H1 (cell line): ENCODE measurements around the gene NOXRED1. TPM values are rescaled to one million over a fixed set of nuclear protein-coding genes. Genes with fewer than 3 reads are reported as not detected.

Experiments
- BACH1 ChIP-seq: IDR thresholded peaks from 2 replicates; pipeline ENCODE4 v1.6.1; 2012; ENCODE audit warnings: low read length, improper control_type of control experiment
- CHD1 ChIP-seq: IDR thresholded peaks from 2 replicates; pipeline ENCODE4 v1.6.1; 2012; ENCODE audit warnings: low read depth, low read length, improper control_type of control experiment
- KDM4A ChIP-seq: IDR thresholded peaks from one replicate; pipeline ENCODE4 v1.7.1; 2012; ENCODE audit warnings: low read depth, mild to moderate bottlenecking, moderate library complexity, low read length, inconsistent platforms; ENCODE audit not compliant: severe bottlenecking
- POLR2A ChIP-seq, 2 experiments: IDR thresholded peaks; 1 replicate in 1 of 2; 2 replicates in 1 of 2; pipeline ENCODE4 v1.6.1; 2011; ENCODE audit warnings: low read depth in 2 of 2, low read length in 2 of 2, mild to moderate bottlenecking in 2 of 2; ENCODE audit errors: control extremely low read depth in 1 of 2
- RXRA ChIP-seq: IDR thresholded peaks from 2 replicates; pipeline ENCODE4 v1.6.1; 2011; ENCODE audit warnings: low read depth, mild to moderate bottlenecking, low read length, moderate library complexity; ENCODE audit not compliant: insufficient read depth
- TBP ChIP-seq: IDR thresholded peaks from 2 replicates; pipeline ENCODE4 v1.6.1; 2011; ENCODE audit warnings: low read depth, low read length, improper control_type of control experiment
- USF2 ChIP-seq: IDR thresholded peaks from 2 replicates; pipeline ENCODE4 v1.6.1; 2011; ENCODE audit warnings: low read length, improper control_type of control experiment
- polyA plus RNA-seq, 7 experiments: library from polyadenylated mRNA; depleted of rRNA in 3 of 7; stranded (reverse) in 5 of 7; unstranded in 2 of 7; fragments of >200 nt in 5 of 7; fragments of 200-250 nt in 2 of 7; gene quantifications; 1 replicate in 5 of 7; 2 replicates in 1 of 7; 4 replicates in 1 of 7; pipeline versions ENCODE4 v1.2.1 to v1.2.3, GENCODE V29; 2011 to 2013; ENCODE audit warnings: missing spikeins in 2 of 7, mixed read lengths in 2 of 7
- total RNA-seq: library from RNA; stranded (reverse); fragmentation: NEBNext Ultra II Directional; extraction: Animal tissue kit (Norgen Biotek cat#: 25700); gene quantifications from 2 replicates; pipeline ENCODE4 v1.2.1, GENCODE V29; 2021
- TF ChIP-seq, protein P1 (sequence below): fragments of 300-600 bp; sonication (generic); IDR thresholded peaks from 2 replicates; pipeline ENCODE4 v1.7.1; 2012; ENCODE audit warnings: low read length, moderate library complexity, mild to moderate bottlenecking, inconsistent platforms; ENCODE audit not compliant: insufficient replicate concordance

Gene NOXRED1
- total and polyA plus RNA-seq, 2 of the 8 experiments (the other 6 are each of a cell fraction or from before 2014, with no cell fraction given): 0.23 to 0.48 TPM

DNA sequence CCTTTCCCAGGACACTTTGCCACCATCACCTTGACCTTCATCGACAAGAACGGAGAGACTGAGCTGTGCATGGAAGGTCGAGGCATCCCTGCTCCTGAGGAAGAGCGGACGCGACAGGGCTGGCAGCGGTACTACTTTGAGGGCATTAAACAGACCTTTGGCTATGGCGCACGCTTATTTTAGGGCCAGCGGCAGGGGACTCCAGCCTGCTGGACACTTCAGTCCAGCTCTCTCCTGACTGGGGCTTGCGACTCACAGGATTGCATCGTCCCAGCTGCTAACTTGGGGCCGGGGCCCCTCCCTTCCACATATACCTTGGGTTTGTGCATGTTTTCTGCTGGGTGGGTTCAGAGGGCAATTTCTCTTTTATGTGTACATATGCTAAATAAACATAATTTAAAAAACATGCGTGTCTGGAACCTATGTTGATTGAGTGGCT is 45.8 kb upstream of the NOXRED1 start (continued):
- TF ChIP-seq, protein P1, sequence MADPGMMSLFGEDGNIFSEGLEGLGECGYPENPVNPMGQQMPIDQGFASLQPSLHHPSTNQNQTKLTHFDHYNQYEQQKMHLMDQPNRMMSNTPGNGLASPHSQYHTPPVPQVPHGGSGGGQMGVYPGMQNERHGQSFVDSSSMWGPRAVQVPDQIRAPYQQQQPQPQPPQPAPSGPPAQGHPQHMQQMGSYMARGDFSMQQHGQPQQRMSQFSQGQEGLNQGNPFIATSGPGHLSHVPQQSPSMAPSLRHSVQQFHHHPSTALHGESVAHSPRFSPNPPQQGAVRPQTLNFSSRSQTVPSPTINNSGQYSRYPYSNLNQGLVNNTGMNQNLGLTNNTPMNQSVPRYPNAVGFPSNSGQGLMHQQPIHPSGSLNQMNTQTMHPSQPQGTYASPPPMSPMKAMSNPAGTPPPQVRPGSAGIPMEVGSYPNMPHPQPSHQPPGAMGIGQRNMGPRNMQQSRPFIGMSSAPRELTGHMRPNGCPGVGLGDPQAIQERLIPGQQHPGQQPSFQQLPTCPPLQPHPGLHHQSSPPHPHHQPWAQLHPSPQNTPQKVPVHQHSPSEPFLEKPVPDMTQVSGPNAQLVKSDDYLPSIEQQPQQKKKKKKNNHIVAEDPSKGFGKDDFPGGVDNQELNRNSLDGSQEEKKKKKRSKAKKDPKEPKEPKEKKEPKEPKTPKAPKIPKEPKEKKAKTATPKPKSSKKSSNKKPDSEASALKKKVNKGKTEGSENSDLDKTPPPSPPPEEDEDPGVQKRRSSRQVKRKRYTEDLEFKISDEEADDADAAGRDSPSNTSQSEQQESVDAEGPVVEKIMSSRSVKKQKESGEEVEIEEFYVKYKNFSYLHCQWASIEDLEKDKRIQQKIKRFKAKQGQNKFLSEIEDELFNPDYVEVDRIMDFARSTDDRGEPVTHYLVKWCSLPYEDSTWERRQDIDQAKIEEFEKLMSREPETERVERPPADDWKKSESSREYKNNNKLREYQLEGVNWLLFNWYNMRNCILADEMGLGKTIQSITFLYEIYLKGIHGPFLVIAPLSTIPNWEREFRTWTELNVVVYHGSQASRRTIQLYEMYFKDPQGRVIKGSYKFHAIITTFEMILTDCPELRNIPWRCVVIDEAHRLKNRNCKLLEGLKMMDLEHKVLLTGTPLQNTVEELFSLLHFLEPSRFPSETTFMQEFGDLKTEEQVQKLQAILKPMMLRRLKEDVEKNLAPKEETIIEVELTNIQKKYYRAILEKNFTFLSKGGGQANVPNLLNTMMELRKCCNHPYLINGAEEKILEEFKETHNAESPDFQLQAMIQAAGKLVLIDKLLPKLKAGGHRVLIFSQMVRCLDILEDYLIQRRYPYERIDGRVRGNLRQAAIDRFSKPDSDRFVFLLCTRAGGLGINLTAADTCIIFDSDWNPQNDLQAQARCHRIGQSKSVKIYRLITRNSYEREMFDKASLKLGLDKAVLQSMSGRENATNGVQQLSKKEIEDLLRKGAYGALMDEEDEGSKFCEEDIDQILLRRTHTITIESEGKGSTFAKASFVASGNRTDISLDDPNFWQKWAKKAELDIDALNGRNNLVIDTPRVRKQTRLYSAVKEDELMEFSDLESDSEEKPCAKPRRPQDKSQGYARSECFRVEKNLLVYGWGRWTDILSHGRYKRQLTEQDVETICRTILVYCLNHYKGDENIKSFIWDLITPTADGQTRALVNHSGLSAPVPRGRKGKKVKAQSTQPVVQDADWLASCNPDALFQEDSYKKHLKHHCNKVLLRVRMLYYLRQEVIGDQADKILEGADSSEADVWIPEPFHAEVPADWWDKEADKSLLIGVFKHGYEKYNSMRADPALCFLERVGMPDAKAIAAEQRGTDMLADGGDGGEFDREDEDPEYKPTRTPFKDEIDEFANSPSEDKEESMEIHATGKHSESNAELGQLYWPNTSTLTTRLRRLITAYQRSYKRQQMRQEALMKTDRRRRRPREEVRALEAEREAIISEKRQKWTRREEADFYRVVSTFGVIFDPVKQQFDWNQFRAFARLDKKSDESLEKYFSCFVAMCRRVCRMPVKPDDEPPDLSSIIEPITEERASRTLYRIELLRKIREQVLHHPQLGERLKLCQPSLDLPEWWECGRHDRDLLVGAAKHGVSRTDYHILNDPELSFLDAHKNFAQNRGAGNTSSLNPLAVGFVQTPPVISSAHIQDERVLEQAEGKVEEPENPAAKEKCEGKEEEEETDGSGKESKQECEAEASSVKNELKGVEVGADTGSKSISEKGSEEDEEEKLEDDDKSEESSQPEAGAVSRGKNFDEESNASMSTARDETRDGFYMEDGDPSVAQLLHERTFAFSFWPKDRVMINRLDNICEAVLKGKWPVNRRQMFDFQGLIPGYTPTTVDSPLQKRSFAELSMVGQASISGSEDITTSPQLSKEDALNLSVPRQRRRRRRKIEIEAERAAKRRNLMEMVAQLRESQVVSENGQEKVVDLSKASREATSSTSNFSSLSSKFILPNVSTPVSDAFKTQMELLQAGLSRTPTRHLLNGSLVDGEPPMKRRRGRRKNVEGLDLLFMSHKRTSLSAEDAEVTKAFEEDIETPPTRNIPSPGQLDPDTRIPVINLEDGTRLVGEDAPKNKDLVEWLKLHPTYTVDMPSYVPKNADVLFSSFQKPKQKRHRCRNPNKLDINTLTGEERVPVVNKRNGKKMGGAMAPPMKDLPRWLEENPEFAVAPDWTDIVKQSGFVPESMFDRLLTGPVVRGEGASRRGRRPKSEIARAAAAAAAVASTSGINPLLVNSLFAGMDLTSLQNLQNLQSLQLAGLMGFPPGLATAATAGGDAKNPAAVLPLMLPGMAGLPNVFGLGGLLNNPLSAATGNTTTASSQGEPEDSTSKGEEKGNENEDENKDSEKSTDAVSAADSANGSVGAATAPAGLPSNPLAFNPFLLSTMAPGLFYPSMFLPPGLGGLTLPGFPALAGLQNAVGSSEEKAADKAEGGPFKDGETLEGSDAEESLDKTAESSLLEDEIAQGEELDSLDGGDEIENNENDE: no peak
- TF ChIP-seq RXRA (no peak), BACH1 (no peak), USF2 (no peak), POLR2A (IDR thresholded peaks at IDR 0.05; ENCODE audit: control extremely low read depth in 1 of 2, low read depth in 2 of 2, low read length in 2 of 2) (no peak), TBP (no peak), CHD1 (no peak), KDM4A (no peak)
- TF ChIP-seq, all 59 proteins: peak for 0
